Stimulated activated CD4-positive, alpha-beta T cell treated with anti-CD3 and anti-CD28 coated beads, Interleukin-4, amount 100 ng/mL, for 48 hours (primary cell): Measurements from ENCODE around the gene PLA2G3.
A peak's percentile ranks its signal among the peaks of the same experiment; 100 is the strongest.

Experiments
- DNase-seq, 2 donors: peaks; one replicate each; pipeline ENCODE4 v3.0.0-alpha.2; 2020; ENCODE audit warnings: low read depth in 2 of 2

The PLA2G3 gene

DNA sequence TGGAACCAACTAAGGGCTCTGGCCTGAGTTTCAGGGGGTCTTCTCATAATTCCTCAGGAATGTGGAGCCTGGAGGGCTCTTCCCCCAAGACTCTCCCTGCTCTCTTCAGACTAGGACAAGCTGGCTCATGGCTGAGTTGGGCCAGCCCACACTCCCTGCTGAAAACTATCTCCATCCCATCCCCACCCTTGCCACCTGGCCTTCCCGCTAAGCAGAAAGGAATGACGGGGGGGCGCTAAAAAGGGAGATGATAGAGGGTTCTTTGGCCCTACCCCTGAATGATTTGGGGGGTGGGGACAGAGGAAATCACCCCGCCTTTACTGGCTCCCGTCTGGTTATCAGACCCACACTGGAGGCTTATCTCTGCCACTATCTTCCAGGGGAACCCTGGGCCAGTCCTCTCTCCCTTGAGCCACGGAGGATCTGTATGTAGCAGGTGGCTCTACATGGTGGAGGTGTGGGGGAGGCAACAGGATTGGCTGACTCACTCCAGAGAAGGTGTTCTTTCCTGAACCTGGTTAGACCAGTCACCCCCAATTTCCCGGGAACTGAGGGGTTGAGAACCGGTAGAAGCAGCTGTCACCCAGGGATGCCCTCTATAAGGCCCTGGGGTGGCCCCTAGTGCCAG is 53.5 kb downstream of the PLA2G3 start:
- DNase-seq, result no peak

DNA sequence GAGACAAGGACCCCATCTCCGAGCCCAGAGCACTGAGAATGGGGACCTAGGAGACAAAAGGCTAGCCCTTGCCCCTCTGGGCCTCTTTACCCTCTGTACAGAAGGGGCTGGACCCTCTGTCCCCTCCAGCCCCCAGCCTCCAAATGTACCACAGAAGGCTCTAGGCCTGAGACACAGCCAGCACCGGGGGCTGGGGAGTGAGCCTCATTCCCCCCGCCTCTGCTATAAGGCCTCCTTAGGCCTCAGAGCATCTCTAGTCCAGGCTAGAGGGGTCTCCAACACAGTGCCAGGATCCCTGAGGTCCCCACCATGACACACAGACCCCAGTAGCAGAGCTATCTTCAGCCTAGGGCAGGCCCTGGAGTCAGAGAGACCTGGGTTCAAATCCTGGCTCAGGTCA is 54.4 kb downstream of the PLA2G3 start:
- no peak for DNase-seq

- no peak for DNase-seq
These were observed 54.8 kb downstream of the PLA2G3 start for GRCh38 chr22:31085493-31085824.

- peak; percentile 83 to 87 for DNase-seq
These were observed 55.4 kb downstream of the PLA2G3 start for GRCh38 chr22:31084811-31085492.
